ENCODE data around the gene PPARA.

Gene PPARA

DNA sequence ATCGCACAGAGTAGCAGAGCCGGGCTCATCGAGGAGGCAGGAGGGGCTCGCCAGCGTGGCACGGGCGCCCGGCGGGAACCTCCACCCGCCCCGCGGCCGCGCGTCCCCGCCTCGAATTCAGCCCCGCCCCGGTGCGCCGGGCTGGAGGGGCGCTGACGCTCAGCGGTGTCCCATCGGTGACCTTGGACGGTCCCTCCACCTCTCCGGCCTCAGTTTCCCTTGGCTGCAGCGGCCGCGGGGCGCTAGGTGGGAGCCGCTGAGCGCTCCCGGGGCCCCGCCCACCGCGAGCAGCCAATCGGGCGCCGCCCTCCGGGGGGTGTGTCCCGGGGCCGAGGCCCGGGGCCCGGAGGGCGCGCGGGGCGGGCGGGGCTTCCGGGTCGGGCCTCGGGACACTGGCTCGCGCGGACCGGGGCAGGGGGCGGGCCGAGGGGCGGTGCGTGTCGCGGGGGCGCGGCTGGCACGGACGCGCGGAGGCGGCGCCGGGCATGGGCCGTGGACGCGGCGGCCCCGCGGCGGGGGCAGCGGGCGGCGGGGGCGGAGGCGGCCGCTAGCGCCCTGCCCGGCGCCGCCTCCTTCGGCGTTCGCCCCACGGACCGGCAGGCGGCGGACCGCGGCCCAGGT, at the start of gene PPARA:
TSS of gene PPARA (plus strand) at position 493 of the 621 bp plus-strand sequence. CDS start 47,858 bp downstream, outside the sequence.
- in situ Hi-C loops (cut with MboI; ENCODE audit: low sequenced_read_pairs) = no loop called here

DNA sequence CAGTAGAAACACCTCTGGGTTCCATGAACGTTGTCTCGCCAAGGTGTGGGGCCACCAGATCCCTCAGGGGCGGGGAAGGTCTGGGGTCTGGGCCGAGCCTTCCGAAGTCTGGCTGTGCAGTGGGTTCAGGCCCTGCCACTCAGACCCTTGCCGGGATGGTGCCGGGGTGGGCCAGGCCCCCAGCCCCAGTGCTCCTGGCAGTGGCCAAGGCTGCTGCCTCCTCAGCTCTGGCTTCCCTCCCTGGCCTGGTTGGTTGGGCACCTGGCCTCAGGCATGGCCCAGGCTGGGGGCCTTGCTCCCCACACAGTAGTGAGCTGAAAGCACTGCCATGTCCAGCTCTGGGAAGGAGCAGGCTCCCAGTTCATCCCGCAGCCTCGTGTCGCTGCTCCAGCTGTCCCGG, 48.2 kb upstream of the PPARA start:
- in situ Hi-C loops (cut with MboI; ENCODE audit: low sequenced_read_pairs) = no loop called here

DNA sequence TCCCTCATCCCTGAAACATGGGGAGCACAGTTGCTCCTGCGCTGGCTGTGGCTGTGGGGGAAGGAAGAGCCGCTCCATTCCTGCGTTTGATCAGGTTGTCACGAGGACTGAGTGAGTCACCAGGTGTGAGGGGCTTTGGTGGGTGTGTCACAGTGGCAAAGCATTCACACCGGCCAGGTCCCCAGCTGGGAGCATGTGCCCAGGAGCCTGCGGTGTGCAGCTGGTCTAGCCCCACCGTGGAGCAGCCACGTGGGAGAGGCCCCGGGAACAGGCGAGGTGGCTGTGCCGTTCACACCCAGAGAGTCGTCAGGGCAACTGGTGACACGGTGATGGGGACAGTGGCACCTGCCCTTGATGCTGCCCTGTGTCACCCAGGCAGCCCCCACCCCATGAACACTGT, 47.6 kb upstream of the PPARA start:
- in situ Hi-C loops (cut with MboI; ENCODE audit: low sequenced_read_pairs) = no loop called here

DNA sequence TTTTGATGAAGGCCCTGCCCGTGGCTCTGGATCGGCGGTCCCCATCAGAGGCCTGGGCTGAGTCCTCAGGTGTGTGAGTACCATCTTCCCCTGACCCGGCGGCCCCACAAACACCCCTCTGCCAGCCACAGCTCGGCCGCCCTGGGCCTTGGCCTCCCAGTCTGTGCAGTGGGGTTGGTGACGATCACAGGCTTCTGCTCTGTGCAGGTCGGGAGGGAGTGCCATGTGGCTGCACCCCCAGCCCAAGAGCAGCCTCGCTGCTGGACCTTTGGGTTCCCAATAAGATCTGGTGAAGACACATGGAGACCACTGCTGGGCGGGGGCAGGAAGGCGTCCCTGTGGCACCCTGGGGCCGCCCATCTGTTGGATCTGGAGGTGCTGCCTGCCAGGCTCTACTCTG, 47.1 kb upstream of the PPARA start:
- in situ Hi-C loops (cut with MboI; ENCODE audit: low sequenced_read_pairs) = no loop called here

DNA sequence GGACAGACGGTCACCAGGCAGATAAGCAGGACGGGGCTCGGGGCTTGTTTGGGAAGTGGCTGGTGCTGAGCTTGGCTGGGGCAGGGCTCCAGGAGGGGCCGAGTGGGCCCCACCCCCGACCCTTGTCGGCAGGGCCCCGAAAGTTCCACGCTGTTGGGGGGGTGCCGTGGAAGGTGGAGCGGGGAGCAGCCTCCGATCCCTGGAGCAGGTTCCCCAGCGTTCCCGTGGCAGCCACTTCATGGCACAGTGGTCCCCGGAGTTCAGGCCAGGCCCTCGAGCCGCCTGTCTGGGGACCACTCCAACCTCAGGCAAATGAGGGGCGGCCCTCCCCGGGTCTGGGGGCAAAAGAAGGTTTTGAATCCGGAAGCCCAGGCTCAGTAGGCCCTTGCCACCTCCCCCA, 46.7 kb upstream of the PPARA start:
- in situ Hi-C loops (cut with MboI; ENCODE audit: low sequenced_read_pairs) = no loop called here

- in situ Hi-C loops (cut with MboI; ENCODE audit: low sequenced_read_pairs) = no loop called here
Measured at GRCh38 chr22:46104170-46104880, 46.0 kb upstream of the PPARA start.

- in situ Hi-C loops (cut with MboI; ENCODE audit: low sequenced_read_pairs) = no loop called here
Measured at GRCh38 chr22:46104881-46105493, 45.3 kb upstream of the PPARA start.

DNA sequence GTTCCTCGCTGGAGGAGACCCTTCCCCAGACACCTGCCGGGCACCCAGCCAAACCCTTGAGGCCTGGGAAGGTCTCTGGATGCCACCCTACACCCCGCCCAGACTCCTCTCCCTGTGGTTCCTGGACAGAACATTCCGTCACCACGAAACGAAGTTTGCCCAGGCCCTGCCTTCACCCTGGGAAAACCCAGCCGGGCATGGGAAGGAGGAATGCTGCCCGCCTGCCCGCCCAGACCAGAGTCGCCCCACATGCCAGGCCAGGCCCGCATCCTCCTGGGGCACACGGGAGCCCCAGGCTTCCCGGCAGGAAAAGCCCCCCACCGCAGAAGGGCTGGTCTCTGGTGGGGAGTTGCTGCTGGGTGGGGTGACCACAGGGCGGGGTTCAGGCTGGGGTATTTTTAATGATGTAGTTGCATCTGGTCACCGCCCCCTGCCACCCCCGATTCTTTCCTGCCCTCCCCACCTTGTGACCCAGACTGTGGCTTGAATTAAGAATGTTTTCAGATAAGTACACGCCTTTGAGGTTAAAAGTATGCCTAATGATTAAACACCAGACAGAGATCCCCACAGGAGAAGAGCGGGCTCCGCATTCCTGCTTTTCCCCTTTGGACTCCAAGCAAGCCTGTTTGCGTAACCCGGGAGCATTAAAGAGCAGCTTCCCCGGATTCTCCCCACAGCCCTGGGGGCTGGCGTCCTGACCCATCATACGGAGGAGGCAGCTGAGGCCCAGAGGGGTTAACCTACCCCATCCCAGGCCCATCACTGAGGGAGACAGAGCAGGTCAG, 44.6 kb upstream of the PPARA start:
- in situ Hi-C loops (cut with MboI; ENCODE audit: low sequenced_read_pairs) = no loop called here

DNA sequence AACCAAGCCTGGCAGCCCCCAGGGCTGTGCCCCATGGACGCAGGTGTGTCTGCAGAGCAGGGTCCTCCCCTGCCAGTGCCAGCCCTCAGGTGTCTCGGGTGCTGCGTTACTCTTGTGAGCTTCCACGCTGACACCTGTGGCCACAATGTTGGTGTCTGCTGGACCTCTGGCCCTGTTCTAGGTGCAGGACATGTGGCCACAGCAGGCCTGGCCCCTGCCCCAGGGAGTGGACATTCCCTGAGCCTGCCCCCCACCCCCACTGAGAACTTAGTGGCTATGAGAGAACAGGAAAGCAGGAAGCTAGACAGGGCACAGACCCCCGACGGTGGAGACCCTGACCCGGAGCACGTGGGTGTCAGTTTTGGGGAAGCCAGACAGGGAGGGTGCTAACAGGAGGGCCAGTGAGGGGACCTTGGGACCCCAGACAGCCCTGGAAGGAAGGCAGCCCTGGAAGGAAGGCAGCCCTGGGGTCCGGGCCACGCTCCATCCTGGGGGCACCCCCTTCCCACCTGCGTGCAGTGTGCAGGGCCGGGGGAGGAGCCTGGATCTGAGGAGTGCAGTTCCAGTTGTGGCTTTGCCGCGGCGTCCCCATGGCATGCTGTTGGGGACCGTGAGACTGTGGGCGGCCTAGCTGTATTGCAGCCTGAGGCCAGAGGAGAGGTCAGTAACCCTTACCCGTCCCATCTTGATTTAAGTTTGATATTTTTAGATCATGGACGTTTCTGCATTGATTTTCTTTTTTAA, 43.9 kb upstream of the PPARA start:
- in situ Hi-C loops (cut with MboI; ENCODE audit: low sequenced_read_pairs) = no loop called here

GRCh38 chr22:46107089-46107664, 43.1 kb upstream of the PPARA start:
- in situ Hi-C loops (cut with MboI; ENCODE audit: low sequenced_read_pairs) = no loop called here

GRCh38 chr22:46107753-46108563, 42.4 kb upstream of the PPARA start:
- in situ Hi-C loops (cut with MboI; ENCODE audit: low sequenced_read_pairs) = no loop called here

DNA sequence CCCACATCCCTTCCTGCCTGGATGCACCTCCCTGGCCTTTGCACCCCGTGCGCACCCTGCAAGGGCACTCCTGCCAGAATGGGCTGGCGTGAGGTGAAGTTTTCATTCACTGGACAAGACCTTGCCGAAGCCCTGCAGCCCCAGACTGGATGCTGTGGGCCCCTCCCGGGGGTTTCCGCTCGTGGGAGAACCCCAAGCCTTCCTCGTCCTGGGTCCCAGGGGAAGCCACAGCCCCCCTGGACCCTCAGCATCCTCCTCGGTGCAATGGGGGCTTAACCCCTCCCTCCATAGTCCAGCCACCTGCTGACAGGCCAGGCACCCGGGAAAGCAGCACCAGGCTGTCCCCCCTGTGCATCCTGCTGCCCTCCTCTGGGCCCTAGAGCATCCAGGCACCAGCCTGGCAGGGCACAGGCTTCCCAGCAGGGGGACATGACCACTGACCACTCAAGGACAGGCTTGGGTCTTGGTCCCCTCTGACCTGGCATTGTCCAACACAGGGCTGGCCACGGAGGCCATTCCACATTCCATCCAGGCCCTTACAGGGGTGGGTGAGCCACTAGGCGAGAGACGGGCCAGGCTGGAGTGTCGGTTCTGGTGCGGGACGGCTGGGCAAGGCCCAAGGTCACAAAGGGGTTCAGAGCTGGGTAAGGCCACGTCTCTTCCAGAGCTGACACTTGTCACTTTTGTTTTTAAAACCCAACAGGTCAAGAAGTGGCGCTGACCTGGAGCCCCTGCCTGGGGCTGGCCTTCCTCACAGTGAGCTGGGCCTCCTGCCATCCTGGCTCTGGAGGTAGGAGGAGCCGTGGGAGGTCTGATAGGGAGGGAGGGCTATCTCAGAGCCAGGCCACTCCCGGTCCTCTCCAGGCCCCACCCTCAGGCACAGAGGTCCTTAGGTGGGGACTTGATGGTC, 41.5 kb upstream of the PPARA start:
- in situ Hi-C loops (cut with MboI; ENCODE audit: low sequenced_read_pairs) = no loop called here

- in situ Hi-C loops (cut with MboI; ENCODE audit: low sequenced_read_pairs) = loop anchor here (10.0 kb wide), 1 partner anchor 525 kb away; no protein-coding TSS in a partner anchor
Measured at GRCh38 chr22:46109474-46110003, 40.8 kb upstream of the PPARA start.

DNA sequence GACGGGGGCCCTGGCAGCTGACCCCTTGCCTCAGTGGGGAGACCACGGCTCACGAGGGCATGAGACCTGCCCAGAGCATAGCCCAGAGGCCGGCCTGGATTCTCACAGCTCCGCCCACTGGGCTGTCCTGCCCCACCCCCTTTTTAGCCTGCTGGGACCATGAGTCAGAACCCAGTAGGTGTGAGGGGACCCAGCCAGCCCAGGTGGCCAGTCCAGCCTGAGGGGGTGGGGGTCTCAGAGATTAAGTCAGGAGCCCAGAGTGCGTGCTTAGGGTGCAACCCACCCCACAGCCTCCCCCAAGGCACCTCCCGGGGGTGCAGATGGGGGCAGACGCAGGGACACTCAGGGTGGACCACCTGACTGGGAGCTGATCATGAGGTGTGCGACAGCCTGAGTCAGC, 40.1 kb upstream of the PPARA start:
- in situ Hi-C loops (cut with MboI; ENCODE audit: low sequenced_read_pairs) = loop anchor here (10.0 kb wide), 1 partner anchor 525 kb away; no protein-coding TSS in a partner anchor

DNA sequence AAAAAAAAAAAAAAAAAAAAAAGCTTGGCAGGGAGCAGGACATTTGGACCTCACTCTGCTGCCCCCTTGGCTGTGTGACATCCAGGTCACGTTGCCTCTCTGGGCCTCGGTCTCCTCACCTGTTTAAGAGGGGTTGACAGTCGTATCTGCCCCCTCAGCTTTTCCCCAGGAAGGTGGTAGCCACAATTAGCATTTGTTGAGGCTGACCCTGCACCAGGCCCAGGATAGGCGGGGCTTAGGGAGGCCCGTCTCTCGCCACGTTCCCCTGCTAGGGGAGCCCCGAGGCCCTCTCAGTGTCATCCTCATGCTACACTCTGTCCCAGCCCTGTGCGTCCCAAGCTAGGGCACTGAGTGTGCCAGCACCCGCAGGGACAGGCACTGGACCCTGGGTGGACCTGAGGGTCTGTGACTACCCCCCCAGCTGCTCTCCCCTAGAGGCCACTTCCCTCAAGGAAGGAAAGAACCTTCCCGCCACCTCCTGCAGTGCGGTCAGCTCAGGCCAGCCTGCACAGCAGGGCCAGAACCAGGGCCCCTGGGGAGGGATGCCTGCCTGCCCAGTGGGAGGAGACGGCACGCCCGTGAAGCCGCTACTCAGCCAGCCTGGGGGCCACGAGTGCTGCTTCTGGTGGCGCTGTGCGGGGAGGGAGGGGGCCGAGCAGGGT, 38.5 kb upstream of the PPARA start:
- in situ Hi-C loops (cut with MboI; ENCODE audit: low sequenced_read_pairs) = loop anchor here (10.0 kb wide), 1 partner anchor 527 kb away; no protein-coding TSS in a partner anchor

GRCh38 chr22:46112405-46112804, 37.9 kb upstream of the PPARA start:
- in situ Hi-C loops (cut with MboI; ENCODE audit: low sequenced_read_pairs) = loop anchor here (10.0 kb wide), 1 partner anchor 528 kb away; no protein-coding TSS in a partner anchor

Data from HL-60/S4 treated with retinoic acid at 250 ng/mL for 4 days and 3 days (cell line).